GM12878 (cell line): ENCODE results near the gene ARPC1A.

ENCODE experiments used
- BRCA1 ChIP-seq: IDR thresholded peaks from 2 replicates; pipeline ENCODE4 v1.6.1; 2011; ENCODE audit warnings: low read depth, low read length, improper control_type of control experiment
- CREM ChIP-seq: IDR thresholded peaks from 2 replicates; pipeline ENCODE4 v1.6.1; 2014; ENCODE audit warnings: antibody characterized with exemption, low read depth
- CTCF ChIP-seq, 3 experiments: IDR thresholded peaks in 2 of 3; conservative IDR thresholded peaks in 1 of 3; 2 replicates each; pipeline ENCODE4 v1.5.1; 2011; ENCODE audit warnings: low read depth in 3 of 3, low read length in 3 of 3, mild to moderate bottlenecking in 3 of 3, control low read depth in 2 of 3, moderate library complexity in 2 of 3, inconsistent platforms in 1 of 3, mixed read lengths in 1 of 3; ENCODE audit not compliant: control insufficient read depth in 2 of 3, insufficient read depth in 1 of 3; ENCODE audit errors: extremely low read depth in 1 of 3
- HDAC6 ChIP-seq: fragments of 200-600 bp; sonication (generic); IDR thresholded peaks from one replicate; pipeline ENCODE4 v1.8.0; 2017; ENCODE audit warnings: antibody characterized with exemption; ENCODE audit not compliant: unreplicated experiment
- JUNB ChIP-seq: IDR thresholded peaks from 2 replicates; pipeline ENCODE4 v1.6.1; 2016; ENCODE audit warnings: antibody characterized with exemption, mild to moderate bottlenecking
- POLR2A ChIP-seq: IDR thresholded peaks from 2 replicates; pipeline ENCODE4 v1.6.1; 2011; ENCODE audit warnings: low read depth, mild to moderate bottlenecking, low read length
- POLR2AphosphoS5 ChIP-seq: IDR thresholded peaks from 2 replicates; pipeline ENCODE4 v1.6.1; 2011; ENCODE audit warnings: mild to moderate bottlenecking, low read length, inconsistent platforms
- RAD21 ChIP-seq: IDR thresholded peaks from 2 replicates; pipeline ENCODE4 v1.6.1; 2011; ENCODE audit warnings: mild to moderate bottlenecking, low read depth, low read length, moderate library complexity; ENCODE audit not compliant: insufficient read depth
- RFX5 ChIP-seq: IDR thresholded peaks from 2 replicates; pipeline ENCODE4 v1.6.1; 2011; ENCODE audit warnings: low read depth, low read length, improper control_type of control experiment
- SREBF2 ChIP-seq: IDR thresholded peaks from 2 replicates; pipeline ENCODE4 v1.6.1; 2012; ENCODE audit warnings: mild to moderate bottlenecking, low read length
- TF ChIP-seq, protein P1 (sequence below): fragments of 450-650 bp; IDR thresholded peaks from 2 replicates; pipeline ENCODE4 v1.6.1; 2018; ENCODE audit warnings: mild to moderate bottlenecking, low read depth, moderate library complexity; ENCODE audit not compliant: partially characterized antibody
- TF ChIP-seq, protein P2 (sequence below): IDR thresholded peaks from 2 replicates; pipeline ENCODE4 v1.6.1; 2012; ENCODE audit warnings: mild to moderate bottlenecking, low read depth, low read length
- TF ChIP-seq, protein P3 (sequence below): fragments of 150-350 bp; IDR thresholded peaks from 2 replicates; pipeline ENCODE4 v1.6.1; 2014; ENCODE audit warnings: mild to moderate bottlenecking, low read depth, low read length
- TF ChIP-seq, protein P4 (sequence below): IDR thresholded peaks from 2 replicates; pipeline ENCODE4 v1.6.1; 2012; ENCODE audit warnings: low read depth, low read length, improper control_type of control experiment

GRCh38 chr7:99314504-99314903 lies 11.2 kb upstream of the ARPC1A start:
- TF ChIP-seq JUNB (no peak; the same call in 1 of the 2 replicates), BRCA1 (no peak), SREBF2 (no peak), CTCF (IDR thresholded peaks at IDR 0.05 in 2 of 3, conservative IDR thresholded peaks at IDR 0.05 in 1 of 3; ENCODE audit: control insufficient read depth in 2 of 3, extremely low read depth in 1 of 3, insufficient read depth in 1 of 3, low read depth in 3 of 3, low read length in 3 of 3) (peak in 1 of 3 experiments; percentile 20; a peak in 1 of 6 replicates), POLR2AphosphoS5 (no peak), POLR2A (no peak), HDAC6 (no peak), RAD21 (no peak), CREM (no peak), RFX5 (no peak)
- TF ChIP-seq, protein P1, sequence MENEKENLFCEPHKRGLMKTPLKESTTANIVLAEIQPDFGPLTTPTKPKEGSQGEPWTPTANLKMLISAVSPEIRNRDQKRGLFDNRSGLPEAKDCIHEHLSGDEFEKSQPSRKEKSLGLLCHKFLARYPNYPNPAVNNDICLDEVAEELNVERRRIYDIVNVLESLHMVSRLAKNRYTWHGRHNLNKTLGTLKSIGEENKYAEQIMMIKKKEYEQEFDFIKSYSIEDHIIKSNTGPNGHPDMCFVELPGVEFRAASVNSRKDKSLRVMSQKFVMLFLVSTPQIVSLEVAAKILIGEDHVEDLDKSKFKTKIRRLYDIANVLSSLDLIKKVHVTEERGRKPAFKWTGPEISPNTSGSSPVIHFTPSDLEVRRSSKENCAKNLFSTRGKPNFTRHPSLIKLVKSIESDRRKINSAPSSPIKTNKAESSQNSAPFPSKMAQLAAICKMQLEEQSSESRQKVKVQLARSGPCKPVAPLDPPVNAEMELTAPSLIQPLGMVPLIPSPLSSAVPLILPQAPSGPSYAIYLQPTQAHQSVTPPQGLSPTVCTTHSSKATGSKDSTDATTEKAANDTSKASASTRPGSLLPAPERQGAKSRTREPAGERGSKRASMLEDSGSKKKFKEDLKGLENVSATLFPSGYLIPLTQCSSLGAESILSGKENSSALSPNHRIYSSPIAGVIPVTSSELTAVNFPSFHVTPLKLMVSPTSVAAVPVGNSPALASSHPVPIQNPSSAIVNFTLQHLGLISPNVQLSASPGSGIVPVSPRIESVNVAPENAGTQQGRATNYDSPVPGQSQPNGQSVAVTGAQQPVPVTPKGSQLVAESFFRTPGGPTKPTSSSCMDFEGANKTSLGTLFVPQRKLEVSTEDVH: no peak
- TF ChIP-seq, protein P2, sequence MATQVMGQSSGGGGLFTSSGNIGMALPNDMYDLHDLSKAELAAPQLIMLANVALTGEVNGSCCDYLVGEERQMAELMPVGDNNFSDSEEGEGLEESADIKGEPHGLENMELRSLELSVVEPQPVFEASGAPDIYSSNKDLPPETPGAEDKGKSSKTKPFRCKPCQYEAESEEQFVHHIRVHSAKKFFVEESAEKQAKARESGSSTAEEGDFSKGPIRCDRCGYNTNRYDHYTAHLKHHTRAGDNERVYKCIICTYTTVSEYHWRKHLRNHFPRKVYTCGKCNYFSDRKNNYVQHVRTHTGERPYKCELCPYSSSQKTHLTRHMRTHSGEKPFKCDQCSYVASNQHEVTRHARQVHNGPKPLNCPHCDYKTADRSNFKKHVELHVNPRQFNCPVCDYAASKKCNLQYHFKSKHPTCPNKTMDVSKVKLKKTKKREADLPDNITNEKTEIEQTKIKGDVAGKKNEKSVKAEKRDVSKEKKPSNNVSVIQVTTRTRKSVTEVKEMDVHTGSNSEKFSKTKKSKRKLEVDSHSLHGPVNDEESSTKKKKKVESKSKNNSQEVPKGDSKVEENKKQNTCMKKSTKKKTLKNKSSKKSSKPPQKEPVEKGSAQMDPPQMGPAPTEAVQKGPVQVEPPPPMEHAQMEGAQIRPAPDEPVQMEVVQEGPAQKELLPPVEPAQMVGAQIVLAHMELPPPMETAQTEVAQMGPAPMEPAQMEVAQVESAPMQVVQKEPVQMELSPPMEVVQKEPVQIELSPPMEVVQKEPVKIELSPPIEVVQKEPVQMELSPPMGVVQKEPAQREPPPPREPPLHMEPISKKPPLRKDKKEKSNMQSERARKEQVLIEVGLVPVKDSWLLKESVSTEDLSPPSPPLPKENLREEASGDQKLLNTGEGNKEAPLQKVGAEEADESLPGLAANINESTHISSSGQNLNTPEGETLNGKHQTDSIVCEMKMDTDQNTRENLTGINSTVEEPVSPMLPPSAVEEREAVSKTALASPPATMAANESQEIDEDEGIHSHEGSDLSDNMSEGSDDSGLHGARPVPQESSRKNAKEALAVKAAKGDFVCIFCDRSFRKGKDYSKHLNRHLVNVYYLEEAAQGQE: no peak
- TF ChIP-seq, protein P3, sequence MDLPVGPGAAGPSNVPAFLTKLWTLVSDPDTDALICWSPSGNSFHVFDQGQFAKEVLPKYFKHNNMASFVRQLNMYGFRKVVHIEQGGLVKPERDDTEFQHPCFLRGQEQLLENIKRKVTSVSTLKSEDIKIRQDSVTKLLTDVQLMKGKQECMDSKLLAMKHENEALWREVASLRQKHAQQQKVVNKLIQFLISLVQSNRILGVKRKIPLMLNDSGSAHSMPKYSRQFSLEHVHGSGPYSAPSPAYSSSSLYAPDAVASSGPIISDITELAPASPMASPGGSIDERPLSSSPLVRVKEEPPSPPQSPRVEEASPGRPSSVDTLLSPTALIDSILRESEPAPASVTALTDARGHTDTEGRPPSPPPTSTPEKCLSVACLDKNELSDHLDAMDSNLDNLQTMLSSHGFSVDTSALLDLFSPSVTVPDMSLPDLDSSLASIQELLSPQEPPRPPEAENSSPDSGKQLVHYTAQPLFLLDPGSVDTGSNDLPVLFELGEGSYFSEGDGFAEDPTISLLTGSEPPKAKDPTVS: no peak
- TF ChIP-seq, protein P4, sequence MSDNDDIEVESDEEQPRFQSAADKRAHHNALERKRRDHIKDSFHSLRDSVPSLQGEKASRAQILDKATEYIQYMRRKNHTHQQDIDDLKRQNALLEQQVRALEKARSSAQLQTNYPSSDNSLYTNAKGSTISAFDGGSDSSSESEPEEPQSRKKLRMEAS: no peak
